ENCODE results near the gene DNAJB13. TPM values are rescaled to one million over a fixed set of nuclear protein-coding genes. Genes with fewer than 3 reads are reported as not detected.

The DNAJB13 gene
- total RNA-seq, 1 experiment from 2014 or later = 0.24 TPM

DNA sequence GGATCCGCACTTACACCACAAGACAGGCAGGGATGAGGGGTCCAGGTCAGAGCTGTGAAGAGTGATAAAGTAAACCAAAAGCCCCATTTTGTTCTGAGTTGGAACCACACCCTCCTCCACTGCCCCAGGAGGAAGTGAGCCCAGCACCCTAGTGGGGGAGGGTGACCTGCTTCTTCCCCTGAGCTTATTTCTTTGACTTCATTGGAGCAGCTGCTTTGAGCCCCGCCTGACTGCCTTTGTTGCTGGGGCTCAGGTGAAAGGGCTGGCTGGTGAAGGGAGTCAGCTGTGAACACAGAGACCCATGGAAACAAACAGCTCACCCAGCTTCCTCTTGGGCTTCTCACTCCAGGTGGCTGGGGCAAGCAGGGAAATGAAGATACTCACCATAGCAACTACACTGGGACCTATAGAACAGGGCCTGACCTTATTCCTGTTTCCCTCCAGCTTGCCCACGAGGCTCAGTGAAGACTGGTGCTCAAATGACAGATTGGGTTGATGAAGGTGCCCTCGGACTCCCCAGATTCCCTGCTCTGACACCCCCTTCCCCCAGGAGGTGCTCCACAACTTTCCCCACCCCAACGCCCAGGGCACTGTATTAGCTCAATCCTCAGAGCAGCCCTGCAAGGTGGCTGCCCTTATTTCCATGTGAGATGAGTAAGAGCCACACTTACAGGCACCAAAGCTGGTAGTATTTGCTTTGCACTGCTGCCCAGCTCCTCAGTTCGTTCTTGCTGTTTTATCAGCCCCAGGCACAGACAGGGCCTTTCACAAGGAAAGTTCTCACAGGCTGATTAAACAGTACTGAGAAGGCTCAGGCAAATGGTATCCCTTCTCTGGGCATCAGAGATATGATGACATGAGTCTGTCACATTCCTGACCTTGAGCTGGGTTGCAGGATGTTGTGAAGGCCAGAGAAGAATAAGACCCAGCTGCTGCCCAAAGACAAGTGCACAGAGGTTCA, 29.5 kb downstream of the DNAJB13 start:
- CTCF ChIA-PET = interaction anchor here (0.6 to 2.4 kb wide), 7 partner anchors 10 to 747 kb away, joined by 3 to 9 read pairs (median 4); partner anchors contain the start of genes C2CD3 and PPME1

GRCh38 chr11:73981051-73981805, 30.4 kb downstream of the DNAJB13 start:
- ChIA-PET POLR2A (interaction anchor here (1.5 kb wide), 2 partner anchors 9 to 13 kb away, joined by 6 to 8 read pairs; no protein-coding TSS in a partner anchor), CTCF (interaction anchor here (0.6 to 2.4 kb wide), 5 partner anchors 14 to 228 kb away, joined by 3 to 9 read pairs (median 4); partner anchors contain the start of genes C2CD3 and PPME1)
- TF ChIP-seq MYBL2 (CRISPR knock-in tag; IDR thresholded peaks at IDR 0.05) = 0 out of 2 replicates have a peak, but pooled peaks have one; percentile 24
- TF ChIP-seq JUN (CRISPR knock-in tag; IDR thresholded peaks at IDR 0.05) = no peak
- no peak for TF ChIP-seq SMAD4 (CRISPR knock-in tag; IDR thresholded peaks at IDR 0.05)
- no peak for TF ChIP-seq SP1 (CRISPR knock-in tag; conservative IDR thresholded peaks at IDR 0.05)
- H3K4me3 Mint-ChIP-seq = peak overlapping the region; percentile 94
- H3K36me3 Mint-ChIP-seq = peaks cover 41% of the 10 kb centered on the region
- H3K4me1 Mint-ChIP-seq = peaks cover 32% of the 10 kb centered on the region
- no peaks in the 10 kb centered on the region for H3K9me3 Mint-ChIP-seq
- peaks cover 6% of the 10 kb centered on the region for H3K27me3 Mint-ChIP-seq (ENCODE audit: low read depth)
- peak overlapping the region; percentile 90 for H3K27ac Mint-ChIP-seq
- DNase-seq (ENCODE audit: low spot score) = no peak
- no peak for ATAC-seq

More for the DNA sequence above, 29.5 kb downstream of the DNAJB13 start:
- TF ChIP-seq ETV6 (CRISPR knock-in tag; IDR thresholded peaks at IDR 0.05) (no peak), SOX15 (CRISPR knock-in tag; IDR thresholded peaks at IDR 0.05) (no peak), GRHL2 (CRISPR knock-in tag; IDR thresholded peaks at IDR 0.05; ENCODE audit: insufficient replicate concordance, severe bottlenecking) (no peak), ZNF121 (CRISPR knock-in tag; IDR thresholded peaks at IDR 0.05) (no peak), SP1 (CRISPR knock-in tag; conservative IDR thresholded peaks at IDR 0.05) (no peak), ZNF423 (CRISPR knock-in tag; IDR thresholded peaks at IDR 0.05) (no peak)
- TF ChIP-seq, protein P1, sequence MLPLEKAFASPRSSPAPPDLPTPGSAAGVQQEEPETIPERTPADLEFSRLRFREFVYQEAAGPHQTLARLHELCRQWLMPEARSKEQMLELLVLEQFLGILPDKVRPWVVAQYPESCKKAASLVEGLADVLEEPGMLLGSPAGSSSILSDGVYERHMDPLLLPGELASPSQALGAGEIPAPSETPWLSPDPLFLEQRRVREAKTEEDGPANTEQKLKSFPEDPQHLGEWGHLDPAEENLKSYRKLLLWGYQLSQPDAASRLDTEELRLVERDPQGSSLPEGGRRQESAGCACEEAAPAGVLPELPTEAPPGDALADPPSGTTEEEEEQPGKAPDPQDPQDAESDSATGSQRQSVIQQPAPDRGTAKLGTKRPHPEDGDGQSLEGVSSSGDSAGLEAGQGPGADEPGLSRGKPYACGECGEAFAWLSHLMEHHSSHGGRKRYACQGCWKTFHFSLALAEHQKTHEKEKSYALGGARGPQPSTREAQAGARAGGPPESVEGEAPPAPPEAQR (CRISPR knock-in tag; IDR thresholded peaks at IDR 0.05) = no peak
- TF ChIP-seq, protein P2, sequence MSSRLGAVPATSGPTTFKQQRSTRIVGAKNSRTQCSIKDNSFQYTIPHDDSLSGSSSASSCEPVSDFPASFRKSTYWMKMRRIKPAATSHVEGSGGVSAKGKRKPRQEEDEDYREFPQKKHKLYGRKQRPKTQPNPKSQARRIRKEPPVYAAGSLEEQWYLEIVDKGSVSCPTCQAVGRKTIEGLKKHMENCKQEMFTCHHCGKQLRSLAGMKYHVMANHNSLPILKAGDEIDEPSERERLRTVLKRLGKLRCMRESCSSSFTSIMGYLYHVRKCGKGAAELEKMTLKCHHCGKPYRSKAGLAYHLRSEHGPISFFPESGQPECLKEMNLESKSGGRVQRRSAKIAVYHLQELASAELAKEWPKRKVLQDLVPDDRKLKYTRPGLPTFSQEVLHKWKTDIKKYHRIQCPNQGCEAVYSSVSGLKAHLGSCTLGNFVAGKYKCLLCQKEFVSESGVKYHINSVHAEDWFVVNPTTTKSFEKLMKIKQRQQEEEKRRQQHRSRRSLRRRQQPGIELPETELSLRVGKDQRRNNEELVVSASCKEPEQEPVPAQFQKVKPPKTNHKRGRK (CRISPR knock-in tag; IDR thresholded peaks at IDR 0.05; ENCODE audit: borderline replicate concordance) = no peak
- Mint-ChIP-seq H3K9me3 (no peaks in the 10 kb centered on the region), H3K36me3 (peaks cover 51% of the 10 kb centered on the region), H3K27ac (peak overlapping the region; percentile 84), H3K4me1 (peaks cover 32% of the 10 kb centered on the region), H3K4me3 (peak overlapping the region; percentile 94), H3K27me3 (ENCODE audit: low read depth) (peaks cover 6% of the 10 kb centered on the region)
- ATAC-seq (peak; percentile 5), DNase-seq (ENCODE audit: low spot score) (no peak)
- POLR2A ChIA-PET = interaction anchor here (1.0 kb wide), 1 partner anchor 513 kb away, joined by 3 read pairs; the partner anchor contains the start of gene LIPT2

DNA sequence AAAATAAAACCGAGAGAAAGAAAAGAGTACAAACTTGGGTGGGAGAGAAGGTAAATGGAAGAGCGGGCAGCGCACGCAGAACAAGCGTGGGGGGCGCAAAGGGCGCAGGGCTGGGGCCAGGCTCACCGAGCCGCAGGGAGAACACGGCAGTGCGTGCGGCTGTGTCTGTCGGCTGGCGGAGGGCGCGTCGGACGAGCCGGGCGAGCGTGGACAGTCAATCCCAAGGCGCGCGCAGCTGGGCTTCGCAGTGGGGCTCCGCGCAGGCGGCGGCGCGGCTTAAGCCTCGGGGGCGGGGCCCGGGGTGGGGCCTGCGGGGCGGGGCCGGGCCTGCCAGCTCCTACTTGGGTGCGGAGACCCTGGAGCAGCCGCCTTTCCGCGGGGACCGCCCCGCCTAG, 31.8 kb downstream of the DNAJB13 start, which contains the start of gene UCP2:
TSS of gene UCP2 (minus strand) at position 249 of the 395 bp plus-strand sequence. CDS start 4,465 bp downstream, outside the sequence.
- Mint-ChIP-seq H3K4me3 (peak within 1 kb of the TSS; percentile 94), H3K36me3 (peaks cover 29% of the 10 kb centered on the region), H3K9me3 (no peaks in the 10 kb centered on the region), H3K4me1 (peaks cover 32% of the 10 kb centered on the region), H3K27me3 (ENCODE audit: low read depth) (peaks cover 6% of the 10 kb centered on the region), H3K27ac (peak within 1 kb of the TSS; percentile 100)
- CTCF ChIA-PET = interaction anchor here (0.5 to 2.4 kb wide), 8 partner anchors 16 to 327 kb away, joined by 3 to 9 read pairs (median 3); partner anchors contain the start of genes C2CD3 and PPME1
- POLR2A ChIA-PET = interaction anchor here (0.6 to 1.5 kb wide), 4 partner anchors 10 to 241 kb away, joined by 4 to 8 read pairs (median 7); no protein-coding TSS in a partner anchor
- peak; percentile 78 for DNase-seq (ENCODE audit: low spot score)
- peak; percentile 61 for ATAC-seq
- TF ChIP-seq ELF4 (CRISPR knock-in tag; IDR thresholded peaks at IDR 0.05; ENCODE audit: low read depth) (no peak), FOXP4 (CRISPR knock-in tag; IDR thresholded peaks at IDR 0.05) (peak; percentile 59; the same call in 1 of the 2 replicates), NFE2L1 (CRISPR knock-in tag; IDR thresholded peaks at IDR 0.05) (0 out of 2 replicates have a peak, but pooled peaks have one; percentile 33), HMGA2 (CRISPR knock-in tag; IDR thresholded peaks at IDR 0.05) (no peak), E2F1 (CRISPR knock-in tag; IDR thresholded peaks at IDR 0.05) (no peak)
- TF ChIP-seq, protein P3, sequence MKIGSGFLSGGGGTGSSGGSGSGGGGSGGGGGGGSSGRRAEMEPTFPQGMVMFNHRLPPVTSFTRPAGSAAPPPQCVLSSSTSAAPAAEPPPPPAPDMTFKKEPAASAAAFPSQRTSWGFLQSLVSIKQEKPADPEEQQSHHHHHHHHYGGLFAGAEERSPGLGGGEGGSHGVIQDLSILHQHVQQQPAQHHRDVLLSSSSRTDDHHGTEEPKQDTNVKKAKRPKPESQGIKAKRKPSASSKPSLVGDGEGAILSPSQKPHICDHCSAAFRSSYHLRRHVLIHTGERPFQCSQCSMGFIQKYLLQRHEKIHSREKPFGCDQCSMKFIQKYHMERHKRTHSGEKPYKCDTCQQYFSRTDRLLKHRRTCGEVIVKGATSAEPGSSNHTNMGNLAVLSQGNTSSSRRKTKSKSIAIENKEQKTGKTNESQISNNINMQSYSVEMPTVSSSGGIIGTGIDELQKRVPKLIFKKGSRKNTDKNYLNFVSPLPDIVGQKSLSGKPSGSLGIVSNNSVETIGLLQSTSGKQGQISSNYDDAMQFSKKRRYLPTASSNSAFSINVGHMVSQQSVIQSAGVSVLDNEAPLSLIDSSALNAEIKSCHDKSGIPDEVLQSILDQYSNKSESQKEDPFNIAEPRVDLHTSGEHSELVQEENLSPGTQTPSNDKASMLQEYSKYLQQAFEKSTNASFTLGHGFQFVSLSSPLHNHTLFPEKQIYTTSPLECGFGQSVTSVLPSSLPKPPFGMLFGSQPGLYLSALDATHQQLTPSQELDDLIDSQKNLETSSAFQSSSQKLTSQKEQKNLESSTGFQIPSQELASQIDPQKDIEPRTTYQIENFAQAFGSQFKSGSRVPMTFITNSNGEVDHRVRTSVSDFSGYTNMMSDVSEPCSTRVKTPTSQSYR (CRISPR knock-in tag; IDR thresholded peaks at IDR 0.05) = no peak

Data from WTC11 (cell line).